Adrenal gland (tissue), 5 donors: ENCODE results near the gene LRFN5.
"Not testable (repeated sequence)": the region's sequence is repeated elsewhere in the genome, so short reads cannot be mapped to it uniquely, and the experiment has no call there.

Experiments used
- POLR2A ChIP-seq, 2 donors: fragments of 450-650 bp; IDR thresholded peaks; one replicate each; pipeline ENCODE4 v1.6.1; 2017; ENCODE audit warnings: antibody characterized with exemption in 2 of 2, mild to moderate bottlenecking in 2 of 2, moderate library complexity in 1 of 2
- TF ChIP-seq, protein P1 (sequence below), 6 experiments: fragments of 450-650 bp in 4 of 6; fragments of 200-600 bp in 2 of 6; sonication (generic) in 1 of 6; IDR thresholded peaks; 1 replicate in 5 of 6; 2 replicates in 1 of 6; pipeline versions ENCODE4 v1.5.1 to v1.8.0; 2016 to 2021; ENCODE audit warnings: antibody characterized with exemption in 6 of 6, mild to moderate bottlenecking in 2 of 6, moderate library complexity in 1 of 6
- donor health status: DM: no; HTN: no; CAD: no.

- TF ChIP-seq, protein P1, sequence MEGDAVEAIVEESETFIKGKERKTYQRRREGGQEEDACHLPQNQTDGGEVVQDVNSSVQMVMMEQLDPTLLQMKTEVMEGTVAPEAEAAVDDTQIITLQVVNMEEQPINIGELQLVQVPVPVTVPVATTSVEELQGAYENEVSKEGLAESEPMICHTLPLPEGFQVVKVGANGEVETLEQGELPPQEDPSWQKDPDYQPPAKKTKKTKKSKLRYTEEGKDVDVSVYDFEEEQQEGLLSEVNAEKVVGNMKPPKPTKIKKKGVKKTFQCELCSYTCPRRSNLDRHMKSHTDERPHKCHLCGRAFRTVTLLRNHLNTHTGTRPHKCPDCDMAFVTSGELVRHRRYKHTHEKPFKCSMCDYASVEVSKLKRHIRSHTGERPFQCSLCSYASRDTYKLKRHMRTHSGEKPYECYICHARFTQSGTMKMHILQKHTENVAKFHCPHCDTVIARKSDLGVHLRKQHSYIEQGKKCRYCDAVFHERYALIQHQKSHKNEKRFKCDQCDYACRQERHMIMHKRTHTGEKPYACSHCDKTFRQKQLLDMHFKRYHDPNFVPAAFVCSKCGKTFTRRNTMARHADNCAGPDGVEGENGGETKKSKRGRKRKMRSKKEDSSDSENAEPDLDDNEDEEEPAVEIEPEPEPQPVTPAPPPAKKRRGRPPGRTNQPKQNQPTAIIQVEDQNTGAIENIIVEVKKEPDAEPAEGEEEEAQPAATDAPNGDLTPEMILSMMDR (IDR thresholded peaks at IDR 0.05), result not testable (repeated sequence)
- not testable (repeated sequence) for TF ChIP-seq POLR2A (IDR thresholded peaks at IDR 0.05)
Observed at GRCh38 chr14:41673601-41674000, 66.9 kb downstream of the LRFN5 start.
